Neural cell (in vitro differentiated cells): ENCODE results near the gene SUSD4. TPM values are rescaled to one million over a fixed set of nuclear protein-coding genes. Genes with fewer than 3 reads are reported as not detected.

ENCODE experiments used
- H2AFZ ChIP-seq: fragments of 200-600, 300-800 bp; sonication (generic), shearing (Covaris generic); 2 replicates; pipeline ENCODE4 v1.6.0; 2014; ENCODE audit warnings: low read depth, mild to moderate bottlenecking, antibody characterized with exemption, low read length, moderate library complexity
- H3F3A ChIP-seq: fragments of 200-600 bp; shearing (Covaris generic); 2 replicates; pipeline ENCODE4 v1.6.1; 2016; ENCODE audit warnings: mild to moderate bottlenecking, moderate library complexity, mixed read lengths, antibody characterized with exemption, low read length; ENCODE audit not compliant: insufficient read depth, poor library complexity, severe bottlenecking
- H3K27ac ChIP-seq: fragments of 200-600, 300-800 bp; sonication (generic), shearing (Covaris generic); 2 replicates; pipeline ENCODE4 v1.5.1; 2014; ENCODE audit warnings: mild to moderate bottlenecking, low read length, moderate library complexity
- H3K27me3 ChIP-seq: fragments of 300-800, 200-600 bp; sonication (generic), shearing (Covaris generic); 2 replicates; pipeline ENCODE4 v1.6.0; 2014; ENCODE audit warnings: mild to moderate bottlenecking, low read depth, low read length, moderate library complexity; ENCODE audit not compliant: insufficient read depth
- H3K36me3 ChIP-seq: fragments of 300-800, 200-600 bp; sonication (generic), shearing (Covaris generic); 2 replicates; pipeline ENCODE4 v1.5.1; 2014; ENCODE audit warnings: mild to moderate bottlenecking, antibody characterized with exemption, low read length, moderate library complexity; ENCODE audit not compliant: insufficient read depth
- H3K4me2 ChIP-seq: fragments of 300-800, 200-600 bp; sonication (generic), shearing (Covaris generic); 2 replicates; pipeline ENCODE4 v1.6.0; 2014; ENCODE audit warnings: mild to moderate bottlenecking, low read length
- H3K4me3 ChIP-seq: fragments of 300-800, 200-600 bp; sonication (generic), shearing (Covaris generic); 2 replicates; pipeline ENCODE4 v1.5.1; 2014; ENCODE audit warnings: mild to moderate bottlenecking, low read length, moderate library complexity
- H3K79me2 ChIP-seq: fragments of 200-600 bp; shearing (Covaris generic); replicated peaks from 2 replicates; pipeline ENCODE4 v1.6.0; 2014; ENCODE audit warnings: mild to moderate bottlenecking, low read length, moderate library complexity; ENCODE audit not compliant: insufficient read depth
- H3K9ac ChIP-seq: fragments of 300-800, 200-600 bp; sonication (generic), shearing (Covaris generic); 2 replicates; pipeline ENCODE4 v1.6.1; 2016; ENCODE audit warnings: mild to moderate bottlenecking, low read length, mixed read lengths
- H3K9me2 ChIP-seq: fragments of 200-600 bp; shearing (Covaris generic); 2 replicates; pipeline ENCODE4 v1.6.1; 2016; ENCODE audit warnings: mild to moderate bottlenecking, low read length, mixed read lengths; ENCODE audit not compliant: insufficient read depth
- H3K9me3 ChIP-seq: fragments of 200-600, 300-800 bp; sonication (generic), shearing (Covaris generic); 2 replicates; pipeline ENCODE4 v1.6.1; 2016; ENCODE audit warnings: mild to moderate bottlenecking, mixed run types, low read length, moderate library complexity, mixed read lengths
- H4K20me1 ChIP-seq: fragments of 200-600 bp; shearing (Covaris generic); 2 replicates; pipeline ENCODE4 v1.6.1; 2016; ENCODE audit warnings: mild to moderate bottlenecking, mixed run types; ENCODE audit not compliant: insufficient read depth
- CTCF ChIP-seq: fragments of 450-650 bp; IDR thresholded peaks from 2 replicates; pipeline ENCODE4 v1.5.1; 2014; ENCODE audit warnings: antibody characterized with exemption, mild to moderate bottlenecking, moderate library complexity; ENCODE audit not compliant: poor library complexity, severe bottlenecking
- EP300 ChIP-seq: fragments of 450-650 bp; conservative IDR thresholded peaks from 2 replicates; pipeline ENCODE4 v1.6.1; 2014; ENCODE audit warnings: antibody characterized with exemption, mild to moderate bottlenecking, moderate library complexity; ENCODE audit not compliant: poor library complexity, severe bottlenecking
- EZH2 ChIP-seq: fragments of 200-600, 300-800 bp; shearing (Covaris generic), sonication (generic); IDR thresholded peaks from 2 replicates; pipeline ENCODE4 v1.6.1; 2014; ENCODE audit warnings: antibody characterized with exemption, low read length, borderline replicate concordance, mild to moderate bottlenecking; ENCODE audit not compliant: insufficient read depth, poor library complexity, severe bottlenecking
- MXI1 ChIP-seq: fragments of 450-650 bp; conservative IDR thresholded peaks from 2 replicates; pipeline ENCODE4 v1.6.1; 2014; ENCODE audit warnings: antibody characterized with exemption, mild to moderate bottlenecking; ENCODE audit not compliant: poor library complexity, severe bottlenecking
- POLR2AphosphoS5 ChIP-seq: IDR thresholded peaks from 2 replicates; pipeline ENCODE4 v1.6.1; 2012
- RAD21 ChIP-seq: fragments of 450-650 bp; conservative IDR thresholded peaks from 2 replicates; pipeline ENCODE4 v1.6.1; 2014; ENCODE audit warnings: antibody characterized with exemption, mild to moderate bottlenecking, moderate library complexity
- REST ChIP-seq: IDR thresholded peaks from 2 replicates; pipeline ENCODE4 v1.6.1; 2012; ENCODE audit warnings: borderline replicate concordance
- SMC3 ChIP-seq: fragments of 450-650 bp; conservative IDR thresholded peaks from 2 replicates; pipeline ENCODE4 v1.6.1; 2014; ENCODE audit warnings: antibody characterized with exemption, mild to moderate bottlenecking, moderate library complexity; ENCODE audit not compliant: poor library complexity
- TAF1 ChIP-seq: IDR thresholded peaks from 2 replicates; pipeline ENCODE4 v1.6.1; 2012; ENCODE audit warnings: low read depth
- polyA plus RNA-seq: library from polyadenylated mRNA; depleted of rRNA; stranded (reverse); fragments of >200 nt; gene quantifications from 2 replicates; pipeline ENCODE4 v1.2.3, GENCODE V29; 2014

The SUSD4 gene
- polyA plus RNA-seq, 1 donor from 2014 or later, result 31.5 TPM

- Histone ChIP-seq H4K20me1 (no peaks in the 10 kb centered on the region), H3K27me3 (no peaks in the 10 kb centered on the region), H3K9me2 (no peaks in the 10 kb centered on the region), H3K9ac (no peak overlapping the region), H3K27ac (no peak overlapping the region), H3F3A (no peaks in the 10 kb centered on the region), H3K79me2 (no peaks in the 10 kb centered on the region), H3K4me2 (no peak overlapping the region), H3K4me3 (no peak overlapping the region), H3K9me3 (no peaks in the 10 kb centered on the region), H2AFZ (no peak overlapping the region), H3K36me3 (no peaks in the 10 kb centered on the region)
- TF ChIP-seq POLR2AphosphoS5 (no peak), RAD21 (no peak), CTCF (no peak), EP300 (no peak), TAF1 (no peak), EZH2 (no peak), MXI1 (no peak), SMC3 (no peak), REST (no peak)
Measured at GRCh38 chr1:223269006-223269405, 95.0 kb downstream of the SUSD4 start.

- H3K9ac ChIP-seq, result no peak overlapping the region
- no peaks in the 10 kb centered on the region for H4K20me1 ChIP-seq
- TF ChIP-seq CTCF, result no peak
- no peak for TF ChIP-seq RAD21
- no peak for TF ChIP-seq POLR2AphosphoS5
- TF ChIP-seq REST, result no peak
- TF ChIP-seq MXI1, result no peak
- no peak for TF ChIP-seq TAF1
- no peak for TF ChIP-seq EZH2
- TF ChIP-seq EP300, result no peak
- TF ChIP-seq SMC3, result no peak
- no peaks in the 10 kb centered on the region for H3K36me3 ChIP-seq
- no peaks in the 10 kb centered on the region for H3K9me3 ChIP-seq
- H3F3A ChIP-seq, result no peaks in the 10 kb centered on the region
- no peaks in the 10 kb centered on the region for H3K9me2 ChIP-seq
- H3K4me3 ChIP-seq, result no peak overlapping the region
- no peak overlapping the region for H3K4me2 ChIP-seq
- no peaks in the 10 kb centered on the region for H3K79me2 ChIP-seq
- H3K27ac ChIP-seq, result no peak overlapping the region
- H3K27me3 ChIP-seq, result no peaks in the 10 kb centered on the region
- no peak overlapping the region for H2AFZ ChIP-seq
Measured at GRCh38 chr1:223266632-223267172, 97.3 kb downstream of the SUSD4 start.
